ENCODE results near the gene B9D1. TPM values are rescaled to one million over a fixed set of nuclear protein-coding genes. Genes with fewer than 3 reads are reported as not detected.

Gene B9D1
- total and polyA plus RNA-seq, 9 of the 15 experiments (the other 6 are each of a cell fraction or from before 2014, with no cell fraction given): 8.9 to 28.0 (median 17.9) TPM

DNA sequence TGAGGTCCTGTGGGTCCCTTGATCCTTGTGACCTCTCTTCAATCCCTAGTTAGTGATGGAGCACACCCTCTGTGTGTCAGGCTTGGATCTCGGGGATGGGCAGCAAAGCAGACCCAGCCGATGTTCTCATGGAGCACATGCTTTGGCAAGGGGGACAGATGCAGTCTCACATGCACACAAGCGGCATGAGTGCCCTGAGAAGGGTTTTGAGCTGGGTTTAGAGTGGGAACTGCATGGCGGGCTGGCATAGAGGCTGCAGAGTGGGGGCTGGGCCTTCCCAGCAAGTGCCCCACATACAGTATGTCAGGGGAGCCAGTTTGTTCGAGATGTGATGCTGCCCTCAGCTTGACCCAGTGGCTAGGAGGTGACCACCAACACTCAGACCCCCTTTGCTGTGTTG, 41.6 kb downstream of the B9D1 start (continued):
- TF ChIP-seq NRF1 (conservative IDR thresholded peaks at IDR 0.05 in 1 of 2, IDR thresholded peaks at IDR 0.05 in 1 of 2) (no peak), BMI1 (IDR thresholded peaks at IDR 0.05; ENCODE audit: low read length) (no peak), HMGN3 (IDR thresholded peaks at IDR 0.05; ENCODE audit: borderline replicate concordance, extremely low read depth, insufficient read length, low read depth, low read length) (no peak)

DNA sequence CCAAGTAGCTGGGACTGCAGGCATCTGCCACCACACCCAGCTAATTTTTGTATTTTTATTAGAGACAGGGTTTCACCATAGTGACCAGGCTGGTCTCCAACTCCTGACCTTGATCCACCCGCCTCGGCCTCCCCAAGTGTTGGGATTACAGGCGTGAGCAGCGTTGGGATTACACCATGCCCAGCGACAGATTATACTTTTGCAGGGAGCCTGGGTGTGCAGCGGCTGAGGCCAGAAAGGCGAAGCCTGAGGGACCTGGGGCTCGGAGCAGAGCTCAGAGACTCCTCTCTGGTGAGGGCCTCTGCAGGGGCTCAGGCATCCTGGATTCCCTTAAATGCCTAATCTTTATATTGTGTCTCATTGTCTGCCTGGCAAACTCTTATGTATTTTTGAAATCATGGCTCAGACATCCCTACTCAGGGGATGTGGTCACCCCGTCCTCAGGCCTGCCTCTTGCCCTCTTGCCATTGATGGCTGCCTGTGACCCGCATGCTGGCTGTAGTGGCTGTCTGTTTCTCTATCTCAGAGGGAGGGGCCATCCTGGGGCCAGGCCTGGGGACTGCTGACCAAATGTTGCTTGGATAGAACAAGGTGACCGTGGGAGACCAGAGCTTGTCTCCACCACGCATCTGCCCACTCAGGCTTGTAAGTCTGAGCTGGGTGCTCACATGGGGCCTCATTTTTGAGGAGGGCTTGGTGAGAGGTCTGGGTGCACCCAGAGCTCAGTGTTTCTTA, 42.6 kb downstream of the B9D1 start:
- Histone ChIP-seq H3K27me3 (ENCODE audit: control insufficient read depth in 2 of 2, insufficient read depth in 2 of 2, low read length in 2 of 2) (no peaks in the 10 kb centered on the region), H3K9me3 (replicated peaks; ENCODE audit: control insufficient read depth, insufficient read depth, low read depth, low read length) (no peaks in the 10 kb centered on the region), H4K20me1 (replicated peaks; ENCODE audit: control insufficient read depth, insufficient read depth, low read length) (no peaks in the 10 kb centered on the region), H3K27ac (ENCODE audit: extremely low read depth, low read depth, low read length) (no peak overlapping the region), H3K36me3 (ENCODE audit: control insufficient read depth, insufficient read depth, low read length) (0 out of 3 replicates have a peak, but pooled peaks cover 2% of the 10 kb centered on the region), H3K4me2 (ENCODE audit: insufficient read depth, low read length) (no peak overlapping the region), H3K4me3 (no peak overlapping the region), H3K4me1 (replicated peaks in 1 of 2; ENCODE audit: control insufficient read depth in 2 of 2, insufficient read depth in 2 of 2, low read length in 2 of 2) (peaks cover 5 to 6% of the 10 kb centered on the region in 2 experiments; a peak in 3 of 5 replicates), H3K9ac (ENCODE audit: insufficient read depth in 1 of 2, low read depth in 2 of 2, low read length in 2 of 2) (no peak overlapping the region), H3K79me2 (ENCODE audit: control insufficient read depth, insufficient read depth, low read length) (no peaks in the 10 kb centered on the region), H3K9me1 (ENCODE audit: control insufficient read depth, insufficient read depth, low read length) (peaks cover 4% of the 10 kb centered on the region), H2AFZ (ENCODE audit: low read depth, low read length) (no peak overlapping the region)
- in situ Hi-C loops (cut with MboI): no loop called here
- POLR2A ChIA-PET: interaction anchor here (2.2 kb wide), 1 partner anchor 13 kb away, joined by 9 read pairs; no protein-coding TSS in a partner anchor
- CTCF ChIA-PET (ENCODE audit: low intra/inter-chr PET ratio): no interaction called here
- 81% methylated on average over 8 of the region's 12 CpGs for WGBS (ENCODE audit: insufficient coverage, low coverage, missing lambda C conversion rate)
- TF ChIP-seq, protein P1, sequence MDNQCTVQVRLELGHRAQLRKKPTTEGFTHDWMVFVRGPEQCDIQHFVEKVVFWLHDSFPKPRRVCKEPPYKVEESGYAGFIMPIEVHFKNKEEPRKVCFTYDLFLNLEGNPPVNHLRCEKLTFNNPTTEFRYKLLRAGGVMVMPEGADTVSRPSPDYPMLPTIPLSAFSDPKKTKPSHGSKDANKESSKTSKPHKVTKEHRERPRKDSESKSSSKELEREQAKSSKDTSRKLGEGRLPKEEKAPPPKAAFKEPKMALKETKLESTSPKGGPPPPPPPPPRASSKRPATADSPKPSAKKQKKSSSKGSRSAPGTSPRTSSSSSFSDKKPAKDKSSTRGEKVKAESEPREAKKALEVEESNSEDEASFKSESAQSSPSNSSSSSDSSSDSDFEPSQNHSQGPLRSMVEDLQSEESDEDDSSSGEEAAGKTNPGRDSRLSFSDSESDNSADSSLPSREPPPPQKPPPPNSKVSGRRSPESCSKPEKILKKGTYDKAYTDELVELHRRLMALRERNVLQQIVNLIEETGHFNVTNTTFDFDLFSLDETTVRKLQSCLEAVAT (IDR thresholded peaks at IDR 0.05): no peak
- no peak for TF ChIP-seq PRPF4 (IDR thresholded peaks at IDR 0.05; ENCODE audit: insufficient read depth, low read depth, low read length, poor library complexity, severe bottlenecking)
- TF ChIP-seq, protein P2, sequence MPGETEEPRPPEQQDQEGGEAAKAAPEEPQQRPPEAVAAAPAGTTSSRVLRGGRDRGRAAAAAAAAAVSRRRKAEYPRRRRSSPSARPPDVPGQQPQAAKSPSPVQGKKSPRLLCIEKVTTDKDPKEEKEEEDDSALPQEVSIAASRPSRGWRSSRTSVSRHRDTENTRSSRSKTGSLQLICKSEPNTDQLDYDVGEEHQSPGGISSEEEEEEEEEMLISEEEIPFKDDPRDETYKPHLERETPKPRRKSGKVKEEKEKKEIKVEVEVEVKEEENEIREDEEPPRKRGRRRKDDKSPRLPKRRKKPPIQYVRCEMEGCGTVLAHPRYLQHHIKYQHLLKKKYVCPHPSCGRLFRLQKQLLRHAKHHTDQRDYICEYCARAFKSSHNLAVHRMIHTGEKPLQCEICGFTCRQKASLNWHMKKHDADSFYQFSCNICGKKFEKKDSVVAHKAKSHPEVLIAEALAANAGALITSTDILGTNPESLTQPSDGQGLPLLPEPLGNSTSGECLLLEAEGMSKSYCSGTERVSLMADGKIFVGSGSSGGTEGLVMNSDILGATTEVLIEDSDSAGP (CRISPR knock-in tag; IDR thresholded peaks at IDR 0.05): no peak
- TF ChIP-seq, protein P3, sequence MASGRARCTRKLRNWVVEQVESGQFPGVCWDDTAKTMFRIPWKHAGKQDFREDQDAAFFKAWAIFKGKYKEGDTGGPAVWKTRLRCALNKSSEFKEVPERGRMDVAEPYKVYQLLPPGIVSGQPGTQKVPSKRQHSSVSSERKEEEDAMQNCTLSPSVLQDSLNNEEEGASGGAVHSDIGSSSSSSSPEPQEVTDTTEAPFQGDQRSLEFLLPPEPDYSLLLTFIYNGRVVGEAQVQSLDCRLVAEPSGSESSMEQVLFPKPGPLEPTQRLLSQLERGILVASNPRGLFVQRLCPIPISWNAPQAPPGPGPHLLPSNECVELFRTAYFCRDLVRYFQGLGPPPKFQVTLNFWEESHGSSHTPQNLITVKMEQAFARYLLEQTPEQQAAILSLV (tag; IDR thresholded peaks at IDR 0.05): no peak
- no peak for TF ChIP-seq FOXJ2 (tag; IDR thresholded peaks at IDR 0.05)
- ATAC-seq (no peak), DNase-seq (ENCODE audit: extremely low read depth in 1 of 4, low spot score in 3 of 4) (no peak), FAIRE-seq (no peak)
- intact Hi-C loops (cut with micrococcal nuclease): no loop called here
- no TSS peak for BruUV-seq (replicated peaks)

Measured in K562 (cell line).